ENCODE measurements around the gene PGM2L1. TPM values are rescaled to one million over a fixed set of nuclear protein-coding genes. Genes with fewer than 3 reads are reported as not detected.

PGM2L1 gene
- total and polyA plus RNA-seq, 4 donors = 0.33 to 8.2 (median 1.2) TPM

DNA sequence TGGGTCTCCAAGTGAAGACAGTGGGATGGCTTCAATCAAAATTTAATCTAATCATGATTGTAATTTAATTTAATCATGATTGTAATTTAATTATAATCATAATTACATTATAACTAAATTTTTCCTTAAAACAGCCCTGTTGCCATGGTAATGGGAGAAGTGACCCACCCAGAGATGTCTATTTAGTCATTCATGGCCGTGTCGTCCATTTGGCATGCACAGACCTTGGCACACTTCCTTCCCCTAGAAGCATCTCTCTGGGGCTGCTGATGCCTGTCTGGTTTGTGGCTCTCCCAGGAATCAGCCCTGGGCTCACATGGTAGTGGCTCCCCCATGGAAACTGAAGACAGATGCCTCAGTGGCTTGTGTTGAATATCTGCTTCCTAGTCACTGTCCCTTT lies 113.8 kb downstream of the PGM2L1 start:
- DNase-seq (ENCODE audit: low spot score) = no peak
- H3K9me3 ChIP-seq (ENCODE audit: control insufficient read depth in 4 of 4, low read length in 3 of 4) = no peaks in the 10 kb centered on the region
- no peak for TF ChIP-seq GABPA (IDR thresholded peaks at IDR 0.05 in 1 of 2, conservative IDR thresholded peaks at IDR 0.05 in 1 of 2)
- TF ChIP-seq TAF1 (conservative IDR thresholded peaks at IDR 0.05) = no peak
- TF ChIP-seq RXRA (IDR thresholded peaks at IDR 0.05) = no peak
- no peak for TF ChIP-seq YY1 (IDR thresholded peaks at IDR 0.05)
- 81% methylated on average over 2 of the region's 2 CpGs for WGBS
- H3K4me3 ChIP-seq (ENCODE audit: low read depth in 1 of 3, low read length in 3 of 3) = no peak overlapping the region
- no peak overlapping the region for H3K27ac ChIP-seq (ENCODE audit: low read depth in 1 of 2, low read length in 2 of 2)
- H3K27me3 ChIP-seq (ENCODE audit: control insufficient read depth in 4 of 4, insufficient read depth in 4 of 4, low read length in 3 of 4) = no peaks in the 10 kb centered on the region
- H3K4me1 ChIP-seq (ENCODE audit: control insufficient read depth in 4 of 4, insufficient read depth in 4 of 4, low read length in 3 of 4) = no peaks in the 10 kb centered on the region
- H3K9ac ChIP-seq (ENCODE audit: low read depth in 1 of 2, low read length in 2 of 2) = no peak overlapping the region
- no peaks in the 10 kb centered on the region for H3K36me3 ChIP-seq (ENCODE audit: control insufficient read depth in 4 of 4, insufficient read depth in 3 of 4, low read depth in 1 of 4, low read length in 3 of 4)

DNA sequence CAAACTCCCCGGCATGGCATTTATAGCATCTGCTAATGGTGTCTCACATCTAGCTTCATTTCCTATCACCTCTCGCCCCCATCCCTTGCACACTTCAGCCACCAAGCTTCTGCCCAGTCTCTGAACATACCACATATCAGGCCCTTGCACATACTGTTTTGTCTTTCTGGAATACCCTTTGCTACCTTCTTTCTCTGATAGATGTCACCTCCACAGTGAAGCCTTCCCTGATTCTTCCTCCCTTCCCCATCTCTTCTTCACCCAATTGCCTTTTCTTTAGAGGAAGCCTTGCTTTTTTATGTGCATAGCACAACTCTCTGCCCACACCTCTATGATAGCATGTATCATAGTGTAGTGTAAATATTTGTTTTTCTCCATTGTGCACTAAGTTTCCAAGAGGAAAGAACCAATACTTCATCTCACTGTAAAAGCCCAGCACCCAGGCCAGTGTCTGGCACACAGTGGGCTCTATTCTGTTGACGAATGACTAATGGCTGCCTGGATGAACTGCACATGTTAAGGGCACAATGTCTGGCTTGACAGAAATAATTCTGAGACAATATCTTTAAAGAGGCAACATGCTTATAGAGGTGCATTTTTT lies 114.6 kb downstream of the PGM2L1 start:
- TF ChIP-seq YY1 (IDR thresholded peaks at IDR 0.05) (no peak), HNF4G (IDR thresholded peaks at IDR 0.05) (no peak)
- TF ChIP-seq, protein P1, sequence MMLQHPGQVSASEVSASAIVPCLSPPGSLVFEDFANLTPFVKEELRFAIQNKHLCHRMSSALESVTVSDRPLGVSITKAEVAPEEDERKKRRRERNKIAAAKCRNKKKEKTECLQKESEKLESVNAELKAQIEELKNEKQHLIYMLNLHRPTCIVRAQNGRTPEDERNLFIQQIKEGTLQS (IDR thresholded peaks at IDR 0.05) = no peak
- Histone ChIP-seq H3K9ac (ENCODE audit: low read depth in 1 of 2, low read length in 2 of 2) (no peak overlapping the region), H3K27ac (ENCODE audit: low read depth in 1 of 2, low read length in 2 of 2) (no peak overlapping the region), H3K4me3 (ENCODE audit: low read depth in 1 of 3, low read length in 3 of 3) (no peak overlapping the region), H3K36me3 (ENCODE audit: control insufficient read depth in 4 of 4, insufficient read depth in 3 of 4, low read depth in 1 of 4, low read length in 3 of 4) (no peaks in the 10 kb centered on the region), H3K27me3 (ENCODE audit: control insufficient read depth in 4 of 4, insufficient read depth in 4 of 4, low read length in 3 of 4) (no peaks in the 10 kb centered on the region), H3K9me3 (ENCODE audit: control insufficient read depth in 4 of 4, low read length in 3 of 4) (no peaks in the 10 kb centered on the region), H3K4me1 (ENCODE audit: control insufficient read depth in 4 of 4, insufficient read depth in 4 of 4, low read length in 3 of 4) (no peaks in the 10 kb centered on the region)
- 85% methylated on average over 3 of the region's 3 CpGs for WGBS
- no peak for DNase-seq (ENCODE audit: low spot score)

DNA sequence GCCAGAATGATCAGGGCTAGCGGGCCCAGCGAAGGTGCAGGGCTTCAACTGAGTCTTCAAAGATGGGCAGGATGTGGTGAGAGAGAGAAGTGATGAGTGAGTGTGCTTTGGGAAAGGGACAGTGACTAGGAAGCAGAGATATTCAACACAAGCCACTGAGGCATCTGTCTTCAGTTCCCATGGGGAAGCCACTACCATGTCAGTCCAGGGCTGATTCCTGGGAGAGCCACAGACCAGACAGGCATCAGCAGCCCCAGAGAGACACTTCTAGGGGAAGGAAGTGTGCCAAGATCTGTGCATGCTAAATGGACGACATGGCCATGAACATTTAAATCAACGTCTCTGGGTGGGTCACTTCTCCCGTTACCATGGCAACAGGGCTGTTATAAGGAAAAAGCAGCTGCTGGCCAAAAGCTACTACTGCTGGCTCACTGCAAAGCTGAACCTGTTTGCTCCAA lies 115.3 kb downstream of the PGM2L1 start:
- TF ChIP-seq, protein P2, sequence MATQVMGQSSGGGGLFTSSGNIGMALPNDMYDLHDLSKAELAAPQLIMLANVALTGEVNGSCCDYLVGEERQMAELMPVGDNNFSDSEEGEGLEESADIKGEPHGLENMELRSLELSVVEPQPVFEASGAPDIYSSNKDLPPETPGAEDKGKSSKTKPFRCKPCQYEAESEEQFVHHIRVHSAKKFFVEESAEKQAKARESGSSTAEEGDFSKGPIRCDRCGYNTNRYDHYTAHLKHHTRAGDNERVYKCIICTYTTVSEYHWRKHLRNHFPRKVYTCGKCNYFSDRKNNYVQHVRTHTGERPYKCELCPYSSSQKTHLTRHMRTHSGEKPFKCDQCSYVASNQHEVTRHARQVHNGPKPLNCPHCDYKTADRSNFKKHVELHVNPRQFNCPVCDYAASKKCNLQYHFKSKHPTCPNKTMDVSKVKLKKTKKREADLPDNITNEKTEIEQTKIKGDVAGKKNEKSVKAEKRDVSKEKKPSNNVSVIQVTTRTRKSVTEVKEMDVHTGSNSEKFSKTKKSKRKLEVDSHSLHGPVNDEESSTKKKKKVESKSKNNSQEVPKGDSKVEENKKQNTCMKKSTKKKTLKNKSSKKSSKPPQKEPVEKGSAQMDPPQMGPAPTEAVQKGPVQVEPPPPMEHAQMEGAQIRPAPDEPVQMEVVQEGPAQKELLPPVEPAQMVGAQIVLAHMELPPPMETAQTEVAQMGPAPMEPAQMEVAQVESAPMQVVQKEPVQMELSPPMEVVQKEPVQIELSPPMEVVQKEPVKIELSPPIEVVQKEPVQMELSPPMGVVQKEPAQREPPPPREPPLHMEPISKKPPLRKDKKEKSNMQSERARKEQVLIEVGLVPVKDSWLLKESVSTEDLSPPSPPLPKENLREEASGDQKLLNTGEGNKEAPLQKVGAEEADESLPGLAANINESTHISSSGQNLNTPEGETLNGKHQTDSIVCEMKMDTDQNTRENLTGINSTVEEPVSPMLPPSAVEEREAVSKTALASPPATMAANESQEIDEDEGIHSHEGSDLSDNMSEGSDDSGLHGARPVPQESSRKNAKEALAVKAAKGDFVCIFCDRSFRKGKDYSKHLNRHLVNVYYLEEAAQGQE (IDR thresholded peaks at IDR 0.05) = no peak
- TF ChIP-seq RXRA (IDR thresholded peaks at IDR 0.05) = no peak
- TF ChIP-seq FOXA2 (IDR thresholded peaks at IDR 0.05) = no peak
- TF ChIP-seq YY1 (IDR thresholded peaks at IDR 0.05) = no peak
- no peak overlapping the region for H3K4me3 ChIP-seq (ENCODE audit: low read depth in 1 of 3, low read length in 3 of 3)

DNA sequence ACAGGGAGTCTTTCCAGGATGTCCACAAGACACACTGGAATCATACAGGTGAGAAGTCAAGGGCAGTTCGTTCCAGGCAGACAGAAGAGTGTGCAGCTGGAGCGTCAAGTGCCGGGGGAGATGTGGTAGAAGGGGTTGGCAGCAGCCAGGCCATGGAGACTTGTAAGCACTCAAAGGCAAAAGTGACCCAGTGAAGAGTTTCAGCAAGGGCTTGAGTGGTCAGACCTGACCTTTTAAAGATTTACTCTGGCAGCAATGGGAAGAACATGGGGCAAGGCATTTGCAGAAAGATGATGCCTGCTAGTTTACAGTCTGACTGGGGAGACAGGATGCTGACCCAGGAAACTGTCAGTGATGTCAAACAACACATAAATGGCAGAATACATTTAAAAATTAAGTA lies 115.8 kb downstream of the PGM2L1 start:
- Histone ChIP-seq H3K4me1 (ENCODE audit: control insufficient read depth in 4 of 4, insufficient read depth in 4 of 4, low read length in 3 of 4) (no peaks in the 10 kb centered on the region), H3K9me3 (ENCODE audit: control insufficient read depth in 4 of 4, low read length in 3 of 4) (no peaks in the 10 kb centered on the region), H3K4me3 (ENCODE audit: low read depth in 1 of 3, low read length in 3 of 3) (no peak overlapping the region), H3K9ac (ENCODE audit: low read depth in 1 of 2, low read length in 2 of 2) (no peak overlapping the region), H3K27me3 (ENCODE audit: control insufficient read depth in 4 of 4, insufficient read depth in 4 of 4, low read length in 3 of 4) (no peaks in the 10 kb centered on the region), H3K36me3 (ENCODE audit: control insufficient read depth in 4 of 4, insufficient read depth in 3 of 4, low read depth in 1 of 4, low read length in 3 of 4) (no peaks in the 10 kb centered on the region), H3K27ac (ENCODE audit: low read depth in 1 of 2, low read length in 2 of 2) (no peak overlapping the region)
- 89% methylated on average over 3 of the region's 3 CpGs for whole genome bisulfite sequencing
- no peak for DNase-seq (ENCODE audit: low spot score)
- TF ChIP-seq, protein P3, sequence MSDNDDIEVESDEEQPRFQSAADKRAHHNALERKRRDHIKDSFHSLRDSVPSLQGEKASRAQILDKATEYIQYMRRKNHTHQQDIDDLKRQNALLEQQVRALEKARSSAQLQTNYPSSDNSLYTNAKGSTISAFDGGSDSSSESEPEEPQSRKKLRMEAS (IDR thresholded peaks at IDR 0.05) = no peak
- TF ChIP-seq, protein P1 (IDR thresholded peaks at IDR 0.05) = no peak
- TF ChIP-seq EGR1 (IDR thresholded peaks at IDR 0.05; ENCODE audit: low read depth in 2 of 2) = no peak
- TF ChIP-seq, protein P4, sequence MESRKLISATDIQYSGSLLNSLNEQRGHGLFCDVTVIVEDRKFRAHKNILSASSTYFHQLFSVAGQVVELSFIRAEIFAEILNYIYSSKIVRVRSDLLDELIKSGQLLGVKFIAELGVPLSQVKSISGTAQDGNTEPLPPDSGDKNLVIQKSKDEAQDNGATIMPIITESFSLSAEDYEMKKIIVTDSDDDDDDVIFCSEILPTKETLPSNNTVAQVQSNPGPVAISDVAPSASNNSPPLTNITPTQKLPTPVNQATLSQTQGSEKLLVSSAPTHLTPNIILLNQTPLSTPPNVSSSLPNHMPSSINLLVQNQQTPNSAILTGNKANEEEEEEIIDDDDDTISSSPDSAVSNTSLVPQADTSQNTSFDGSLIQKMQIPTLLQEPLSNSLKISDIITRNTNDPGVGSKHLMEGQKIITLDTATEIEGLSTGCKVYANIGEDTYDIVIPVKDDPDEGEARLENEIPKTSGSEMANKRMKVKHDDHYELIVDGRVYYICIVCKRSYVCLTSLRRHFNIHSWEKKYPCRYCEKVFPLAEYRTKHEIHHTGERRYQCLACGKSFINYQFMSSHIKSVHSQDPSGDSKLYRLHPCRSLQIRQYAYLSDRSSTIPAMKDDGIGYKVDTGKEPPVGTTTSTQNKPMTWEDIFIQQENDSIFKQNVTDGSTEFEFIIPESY (IDR thresholded peaks at IDR 0.05) = no peak
- TF ChIP-seq, protein P2 (IDR thresholded peaks at IDR 0.05) = no peak
- TF ChIP-seq RXRA (IDR thresholded peaks at IDR 0.05) = no peak
- TF ChIP-seq RAD21 (IDR thresholded peaks at IDR 0.05) = no peak

More for the DNA sequence above, 115.3 kb downstream of the PGM2L1 start:
- Histone ChIP-seq H3K36me3 (ENCODE audit: control insufficient read depth in 4 of 4, insufficient read depth in 3 of 4, low read depth in 1 of 4, low read length in 3 of 4) (no peaks in the 10 kb centered on the region), H3K9ac (ENCODE audit: low read depth in 1 of 2, low read length in 2 of 2) (no peak overlapping the region), H3K27ac (ENCODE audit: low read depth in 1 of 2, low read length in 2 of 2) (no peak overlapping the region), H3K9me3 (ENCODE audit: control insufficient read depth in 4 of 4, low read length in 3 of 4) (no peaks in the 10 kb centered on the region), H3K27me3 (ENCODE audit: control insufficient read depth in 4 of 4, insufficient read depth in 4 of 4, low read length in 3 of 4) (no peaks in the 10 kb centered on the region), H3K4me1 (ENCODE audit: control insufficient read depth in 4 of 4, insufficient read depth in 4 of 4, low read length in 3 of 4) (no peaks in the 10 kb centered on the region)
- no peak for DNase-seq (ENCODE audit: low spot score)
- 64% methylated on average over 5 of the region's 5 CpGs for WGBS

Data from liver (tissue), 9 donors.